ENCODE measurements around the gene CASP8AP2. TPM values are rescaled to one million over a fixed set of nuclear protein-coding genes. Genes with fewer than 3 reads are reported as not detected.

Gene CASP8AP2
- total and polyA plus RNA-seq, 3 donors from 2014 or later, result 3.3 to 21.6 (median 18.3) TPM

DNA sequence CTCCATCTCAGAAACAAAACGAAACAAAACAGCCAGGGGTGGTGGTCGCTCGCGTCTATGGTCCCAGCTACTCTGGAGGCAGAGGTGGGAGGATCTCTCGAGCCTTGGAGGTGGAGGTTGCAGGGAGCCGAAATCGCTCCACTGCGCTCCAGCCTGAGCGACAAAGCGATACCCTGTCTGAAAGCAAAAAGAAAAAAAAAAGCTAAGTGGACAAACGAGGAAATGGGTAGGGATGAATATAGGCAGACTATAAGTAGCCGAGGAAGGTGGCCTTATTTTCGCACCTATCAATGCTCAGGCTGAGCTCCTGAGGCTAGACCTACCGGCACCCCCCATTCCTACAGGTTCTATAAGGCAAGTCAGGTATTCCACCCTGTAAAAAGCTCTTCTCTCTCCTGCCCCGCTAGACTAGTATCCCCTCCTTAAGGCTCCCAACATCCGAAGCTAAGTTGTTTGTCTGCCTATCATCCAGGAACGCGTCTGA is 650 bp upstream of the CASP8AP2 start:
- no peaks in the 10 kb centered on the region for H3K27me3 ChIP-seq
- H3K4me3 ChIP-seq, result peak overlapping the region; percentile 85 to 97
- H3K4me1 ChIP-seq, result peaks cover 8% of the 10 kb centered on the region
- no peaks in the 10 kb centered on the region for H3K36me3 ChIP-seq (ENCODE audit: low read depth, missing control alignments)
- 2 to 7% methylated on average over 18 of the region's 18 CpGs for WGBS, 2 donors
- no peak for DNase-seq
- intact Hi-C loops (cut with DNase I; ENCODE audit: low total_unique reads), result no loop called here
- H3K27ac ChIP-seq, result peak overlapping the region; percentile 79 to 85
- no peaks in the 10 kb centered on the region for H3K9me3 ChIP-seq
- TF ChIP-seq POLR2A (IDR thresholded peaks at IDR 0.05), result no peak
- TF ChIP-seq, protein P1, sequence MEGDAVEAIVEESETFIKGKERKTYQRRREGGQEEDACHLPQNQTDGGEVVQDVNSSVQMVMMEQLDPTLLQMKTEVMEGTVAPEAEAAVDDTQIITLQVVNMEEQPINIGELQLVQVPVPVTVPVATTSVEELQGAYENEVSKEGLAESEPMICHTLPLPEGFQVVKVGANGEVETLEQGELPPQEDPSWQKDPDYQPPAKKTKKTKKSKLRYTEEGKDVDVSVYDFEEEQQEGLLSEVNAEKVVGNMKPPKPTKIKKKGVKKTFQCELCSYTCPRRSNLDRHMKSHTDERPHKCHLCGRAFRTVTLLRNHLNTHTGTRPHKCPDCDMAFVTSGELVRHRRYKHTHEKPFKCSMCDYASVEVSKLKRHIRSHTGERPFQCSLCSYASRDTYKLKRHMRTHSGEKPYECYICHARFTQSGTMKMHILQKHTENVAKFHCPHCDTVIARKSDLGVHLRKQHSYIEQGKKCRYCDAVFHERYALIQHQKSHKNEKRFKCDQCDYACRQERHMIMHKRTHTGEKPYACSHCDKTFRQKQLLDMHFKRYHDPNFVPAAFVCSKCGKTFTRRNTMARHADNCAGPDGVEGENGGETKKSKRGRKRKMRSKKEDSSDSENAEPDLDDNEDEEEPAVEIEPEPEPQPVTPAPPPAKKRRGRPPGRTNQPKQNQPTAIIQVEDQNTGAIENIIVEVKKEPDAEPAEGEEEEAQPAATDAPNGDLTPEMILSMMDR (IDR thresholded peaks at IDR 0.05), result no peak

DNA sequence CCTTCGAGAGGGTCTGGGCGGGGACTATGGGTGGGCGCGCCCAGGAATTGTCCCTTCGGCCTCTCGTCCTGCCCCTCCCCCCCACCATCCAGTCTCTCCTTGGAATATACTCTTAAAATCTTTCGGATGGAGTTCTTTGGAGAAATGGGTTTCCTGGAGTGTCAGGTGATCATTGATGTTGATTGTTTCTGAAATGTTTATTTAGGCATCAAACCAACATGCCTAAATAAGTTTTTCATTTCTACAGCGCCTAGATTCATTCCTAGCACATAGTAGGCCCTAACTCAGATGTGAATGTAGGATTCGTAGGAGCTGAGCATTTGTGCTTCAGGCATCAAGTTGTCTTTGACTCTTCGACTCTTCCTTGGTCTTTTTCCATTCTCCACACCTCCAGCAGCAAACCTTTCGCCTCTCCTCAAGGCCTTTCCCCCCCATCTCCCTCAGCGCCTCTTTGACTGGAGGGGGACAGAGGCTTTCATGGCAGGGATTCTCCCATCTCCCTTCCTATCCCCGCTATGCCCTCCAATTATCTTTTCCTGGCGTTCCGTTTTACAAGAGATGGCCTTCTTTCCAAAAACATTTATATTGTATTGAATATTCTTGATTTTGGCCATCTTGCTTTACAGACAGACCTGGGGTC is 610 bp downstream of the CASP8AP2 start:
- Histone ChIP-seq H3K4me3 (peak overlapping the region; percentile 85 to 97), H3K9me3 (no peaks in the 10 kb centered on the region), H3K27ac (peak overlapping the region; percentile 61 to 85), H3K36me3 (ENCODE audit: low read depth, missing control alignments) (no peaks in the 10 kb centered on the region), H3K4me1 (peaks cover 8% of the 10 kb centered on the region), H3K27me3 (no peaks in the 10 kb centered on the region)
- 3 to 5% methylated on average over 15 of the region's 15 CpGs for whole genome bisulfite sequencing, 2 donors
- TF ChIP-seq POLR2A (IDR thresholded peaks at IDR 0.05), result no peak
- intact Hi-C loops (cut with DNase I; ENCODE audit: low total_unique reads), result no loop called here
- no peak for DNase-seq

DNA sequence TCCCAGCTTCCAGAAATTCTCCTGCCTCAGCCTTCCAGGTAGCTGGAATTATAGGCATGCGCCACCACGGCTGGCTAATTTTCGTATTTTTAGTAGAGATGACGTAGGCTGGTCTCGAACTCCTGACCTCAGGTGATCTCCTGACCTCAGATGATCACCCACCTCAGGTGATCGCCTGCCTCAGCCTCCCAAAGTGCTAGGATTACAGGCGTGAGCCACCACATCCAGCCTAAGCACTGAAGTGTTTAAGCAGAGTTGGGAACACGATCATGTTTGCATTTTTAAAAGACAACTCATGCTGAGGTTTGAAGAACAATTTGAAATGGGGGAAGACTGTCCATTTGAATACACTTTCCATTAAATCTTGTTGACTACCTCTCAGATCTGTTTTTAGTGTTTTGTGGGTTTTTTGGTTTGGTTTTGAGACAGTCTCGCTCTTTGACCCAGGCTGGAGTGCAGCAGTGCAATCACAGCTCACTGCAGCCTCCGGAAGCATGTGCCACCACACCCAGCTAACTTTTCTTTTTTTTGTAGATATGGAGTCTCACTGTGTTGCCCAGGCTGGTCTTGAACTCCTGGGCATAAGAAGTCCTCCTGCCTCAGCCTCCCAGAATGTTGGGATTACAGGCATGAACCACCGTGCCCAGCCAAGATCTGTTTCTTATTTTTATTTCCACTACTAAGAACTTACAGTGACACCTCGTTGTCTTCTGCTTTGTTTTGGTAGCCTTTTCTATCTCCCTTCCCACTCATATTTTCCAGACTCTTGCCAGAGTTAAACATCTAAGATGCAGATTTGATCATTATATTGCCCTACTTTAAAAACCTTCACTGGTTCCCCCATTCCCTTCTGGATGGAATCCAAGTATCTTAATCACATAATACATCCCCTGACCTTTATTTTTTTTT is 5.5 kb downstream of the CASP8AP2 start:
- WGBS, 2 donors, result 85 to 87% methylated on average over 12 of the region's 12 CpGs
- DNase-seq, result no peak
- intact Hi-C loops (cut with DNase I; ENCODE audit: low total_unique reads), result no loop called here
- H3K4me1 ChIP-seq, result peaks cover 8% of the 10 kb centered on the region
- TF ChIP-seq POLR2A (IDR thresholded peaks at IDR 0.05), result no peak
- TF ChIP-seq, protein P1 (IDR thresholded peaks at IDR 0.05), result no peak
- H3K27ac ChIP-seq, result no peak overlapping the region
- H3K9me3 ChIP-seq, result no peaks in the 10 kb centered on the region
- no peaks in the 10 kb centered on the region for H3K27me3 ChIP-seq
- no peak overlapping the region for H3K4me3 ChIP-seq
- H3K36me3 ChIP-seq (ENCODE audit: low read depth, missing control alignments), result no peaks in the 10 kb centered on the region

DNA sequence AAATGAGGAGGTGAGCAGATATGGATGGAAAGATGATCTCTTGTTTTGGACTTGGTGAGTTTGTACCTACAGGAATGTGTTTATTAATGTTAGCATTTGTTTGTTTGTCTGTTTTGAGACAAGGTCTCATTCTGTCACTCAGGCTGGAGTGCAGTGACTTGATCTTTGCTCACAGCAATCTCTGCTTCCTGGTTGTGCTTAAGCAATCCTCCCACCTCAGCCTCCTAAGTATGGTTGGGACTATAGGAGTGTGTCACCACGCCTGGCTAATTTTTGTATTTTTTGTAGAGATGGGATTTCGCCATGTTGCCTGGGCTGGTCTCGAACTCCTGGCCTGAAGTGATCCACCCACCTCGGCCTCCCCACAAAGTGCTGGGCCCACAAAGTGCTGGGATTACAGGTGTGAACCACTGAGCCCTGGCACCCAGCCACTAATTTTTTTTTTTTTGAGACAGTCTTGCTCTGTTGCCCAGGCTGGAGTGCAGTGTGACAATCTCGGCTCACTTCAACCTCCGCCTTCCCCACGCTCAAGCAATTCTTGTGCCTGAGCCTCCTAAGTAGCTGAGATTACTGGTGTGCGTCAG is 7.1 kb downstream of the CASP8AP2 start:
- Histone ChIP-seq H3K4me1 (no peaks in the 10 kb centered on the region), H3K9me3 (no peaks in the 10 kb centered on the region), H3K36me3 (ENCODE audit: low read depth, missing control alignments) (no peaks in the 10 kb centered on the region), H3K27ac (no peak overlapping the region), H3K27me3 (no peaks in the 10 kb centered on the region), H3K4me3 (no peak overlapping the region)
- DNase-seq, result no peak
- no peak for TF ChIP-seq POLR2A (IDR thresholded peaks at IDR 0.05)
- TF ChIP-seq, protein P1 (IDR thresholded peaks at IDR 0.05), result no peak
- intact Hi-C loops (cut with DNase I; ENCODE audit: low total_unique reads), result no loop called here
- WGBS, 2 donors, result 96 to 97% methylated on average over 8 of the region's 8 CpGs

DNA sequence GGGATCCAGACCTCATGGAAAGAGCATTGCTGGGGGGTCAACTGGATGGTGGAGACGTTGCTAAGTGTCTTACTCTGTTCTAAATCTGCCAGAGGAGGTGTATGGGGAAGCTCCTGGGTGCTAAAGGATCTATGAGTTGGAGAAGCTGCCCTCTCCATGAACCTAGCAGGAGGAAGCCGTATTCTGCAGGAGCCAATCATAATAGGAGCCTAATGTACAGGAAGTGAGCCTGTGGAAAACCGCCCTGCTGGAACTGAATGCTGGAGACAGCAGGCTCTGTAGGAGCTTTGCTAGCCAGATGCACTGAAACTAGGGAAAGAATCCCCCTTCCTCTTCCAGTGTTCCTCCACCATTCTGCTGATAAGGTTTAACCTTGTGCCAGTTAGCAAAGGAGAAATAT is 10.9 kb downstream of the CASP8AP2 start:
- Histone ChIP-seq H3K27me3 (no peaks in the 10 kb centered on the region), H3K9me3 (no peaks in the 10 kb centered on the region), H3K36me3 (ENCODE audit: low read depth, missing control alignments) (no peaks in the 10 kb centered on the region), H3K4me3 (no peak overlapping the region), H3K4me1 (no peaks in the 10 kb centered on the region), H3K27ac (no peak overlapping the region)
- DNase-seq, result peak; percentile 27
- intact Hi-C loops (cut with DNase I; ENCODE audit: low total_unique reads), result no loop called here
- no peak for TF ChIP-seq POLR2A (IDR thresholded peaks at IDR 0.05)
- TF ChIP-seq, protein P1 (IDR thresholded peaks at IDR 0.05), result no peak
- 31 to 40% methylated on average over 3 of the region's 3 CpGs for WGBS, 2 donors

All from testis (tissue), 3 donors.